Thoracic aorta endothelial cell (primary cell): ENCODE data around the gene AJUBA. TPM values are rescaled to one million over a fixed set of nuclear protein-coding genes. Genes with fewer than 3 reads are reported as not detected.

ENCODE experiments used
- total RNA-seq: library from RNA; depleted of rRNA; stranded (reverse); fragments of >200 nt; gene quantifications from 2 replicates; pipeline ENCODE4 v1.2.3, GENCODE V29; 2012

Gene AJUBA
- total RNA-seq, result 39.9 and 52.0 TPM in 2 replicates

DNA sequence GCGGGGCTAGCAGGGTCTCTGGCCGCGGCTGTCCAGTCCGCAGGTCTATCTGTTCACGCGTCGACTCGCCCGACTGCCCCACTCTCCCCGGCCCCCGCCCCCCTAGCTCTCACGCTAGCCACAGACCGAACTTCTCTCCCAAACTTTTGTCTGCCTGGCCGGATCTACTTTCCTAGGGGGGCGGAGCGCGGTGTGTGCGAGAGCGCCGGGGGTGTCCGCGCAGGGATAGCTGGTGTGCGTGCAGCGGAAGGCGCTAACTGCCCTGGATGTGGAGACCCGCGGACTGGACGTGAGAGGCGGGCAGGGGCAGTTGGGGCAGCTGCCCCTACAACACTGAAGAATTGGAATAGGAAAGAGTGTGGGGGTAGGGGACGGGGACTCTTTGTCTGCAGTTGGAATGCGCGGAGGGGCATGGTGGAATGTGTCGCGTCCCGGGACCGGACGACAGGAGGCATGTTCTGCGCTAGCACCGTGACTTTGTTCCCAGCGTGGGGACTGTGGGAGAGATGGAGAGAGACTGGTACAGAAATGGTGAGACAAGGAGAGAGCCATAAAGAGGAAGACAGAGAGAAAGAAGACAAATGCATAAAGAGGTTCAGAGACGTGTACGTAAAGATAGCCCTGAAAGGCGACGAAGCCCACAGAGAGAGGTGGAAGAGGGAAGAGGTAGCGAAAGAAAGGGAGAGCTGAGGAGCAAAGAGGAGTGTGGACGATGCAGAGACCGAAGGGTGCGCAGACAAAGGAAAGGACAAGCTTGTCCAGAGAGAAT is at the start of gene AJUBA:
Gene AJUBA, minus strand, starts transcription at position 75 of the 769 bp plus-strand sequence. CDS start 285 bp downstream, outside the sequence.

DNA sequence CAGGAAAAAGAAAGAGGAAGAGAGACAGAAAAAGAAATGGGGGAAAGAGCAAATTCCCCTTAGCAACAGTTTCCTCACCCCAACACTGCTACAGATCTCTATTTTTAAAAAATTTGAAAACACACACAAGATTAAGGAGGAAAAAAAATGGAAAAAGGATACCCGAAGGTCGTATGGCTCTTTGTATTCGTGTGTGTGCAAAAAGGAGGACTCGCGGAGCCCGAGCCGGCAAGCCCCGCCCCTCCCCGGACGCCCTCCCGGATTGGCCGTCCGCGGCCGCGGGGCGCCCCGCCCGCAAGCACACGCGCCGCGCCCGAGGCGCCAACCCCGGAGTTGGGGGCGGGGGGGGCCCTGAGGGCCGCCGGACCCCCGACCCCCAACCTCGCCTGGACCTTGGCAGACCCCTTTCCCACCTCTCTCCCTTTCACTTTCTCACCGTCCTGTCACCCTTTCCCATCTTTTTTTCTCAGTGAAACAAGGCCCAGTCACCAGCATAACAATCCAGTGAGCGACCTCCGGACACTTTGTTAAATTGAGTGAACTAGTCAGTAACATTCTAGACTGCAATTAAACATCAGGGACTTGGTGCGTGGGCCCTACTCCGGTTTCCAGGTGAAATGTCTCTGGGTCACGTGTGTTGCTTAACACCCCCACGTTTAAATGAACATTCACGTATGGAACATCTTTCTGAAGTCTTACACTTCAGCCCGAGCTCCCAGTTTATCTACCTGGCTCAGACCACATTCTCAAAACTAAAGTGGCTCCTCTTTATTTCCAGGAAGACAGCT is 27.8 kb upstream of the AJUBA start, which contains the start of gene C14orf93:
Gene C14orf93, minus strand, starts transcription at position 205 of the 788 bp plus-strand sequence. CDS start 11,120 bp downstream, outside the sequence.

DNA sequence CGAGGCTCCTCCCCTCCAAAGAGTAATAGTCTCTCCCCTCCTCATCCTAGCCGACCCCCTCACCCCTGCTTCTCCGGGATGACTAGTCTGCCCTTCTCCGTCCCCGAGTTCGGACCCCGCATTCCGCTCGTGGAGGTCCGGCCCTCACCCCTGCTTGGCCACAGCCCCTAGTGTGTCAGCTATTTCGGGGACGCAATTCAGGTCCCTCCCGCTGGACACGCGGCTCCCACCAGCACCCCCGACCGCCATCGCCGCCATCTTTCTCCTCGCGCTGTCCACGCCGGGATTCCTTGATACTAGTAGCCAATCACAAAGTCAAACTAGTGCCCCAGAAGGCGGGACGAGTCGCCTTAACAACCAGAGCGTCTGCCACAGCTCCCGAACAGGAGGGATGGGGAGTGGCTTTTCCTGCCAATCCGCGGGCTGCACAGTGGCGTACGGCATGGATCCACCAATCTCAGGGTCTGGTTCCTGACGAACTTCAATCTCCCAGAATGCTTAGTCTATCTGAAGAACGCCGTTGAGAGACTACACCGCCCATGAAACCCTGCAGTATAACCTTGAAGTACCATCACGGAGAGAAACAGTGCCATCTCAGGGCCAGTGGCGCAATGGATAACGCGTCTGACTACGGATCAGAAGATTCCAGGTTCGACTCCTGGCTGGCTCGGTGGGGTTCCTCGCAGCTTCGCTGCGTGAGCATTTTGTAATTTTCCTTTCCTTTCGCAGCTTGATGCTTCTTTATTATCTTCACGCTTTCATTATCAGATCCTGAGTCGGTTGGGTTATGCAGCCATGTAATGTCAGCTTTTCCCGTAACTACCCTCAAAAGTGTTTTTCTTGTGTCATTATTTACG is 53.0 kb downstream of the AJUBA start, which contains the start of gene PRMT5:
Gene PRMT5, minus strand, starts transcription at position 273 of the 857 bp plus-strand sequence. Its CDS starts 15 bp downstream, at position 258.

Other genes with a start within 250 kb of the AJUBA start
- gene OXA1L, start 215.9 kb downstream of the AJUBA start, total RNA-seq, result 122 and 158 TPM in 2 replicates
- 14.7 and 20.9 TPM in 2 replicates for gene SLC7A7, start 167.1 kb downstream of the AJUBA start, total RNA-seq
- 56.9 and 73.1 TPM in 2 replicates for gene MRPL52, start 152.7 kb downstream of the AJUBA start, total RNA-seq
- gene MMP14, start 146.0 kb downstream of the AJUBA start, total RNA-seq, result 261 and 318 TPM in 2 replicates
- gene LRP10, start 110.8 kb downstream of the AJUBA start, total RNA-seq, result 94.7 and 101 TPM in 2 replicates
- 0.13 TPM in 1 of 2 replicates, not detected in the other for gene REM2, start 99.3 kb downstream of the AJUBA start, total RNA-seq
- 96.0 and 99.1 TPM in 2 replicates for gene RBM23, start 63.4 kb downstream of the AJUBA start, total RNA-seq
- 60.6 and 70.9 TPM in 2 replicates for gene PRMT5, start 53.2 kb downstream of the AJUBA start, total RNA-seq
- 49.6 and 55.0 TPM in 2 replicates for gene HAUS4, start 25.5 kb downstream of the AJUBA start, total RNA-seq
- gene C14orf93, start 27.6 kb upstream of the AJUBA start, total RNA-seq, result 3.6 and 4.9 TPM in 2 replicates
- gene PSMB5, start 52.3 kb upstream of the AJUBA start, total RNA-seq, result 225 TPM in 2 replicates
- not detected in 2 replicates for gene PSMB11, start 59.7 kb upstream of the AJUBA start, total RNA-seq
- gene CDH24, start 75.0 kb upstream of the AJUBA start, total RNA-seq, result 8.9 and 9.8 TPM in 2 replicates
- 126 and 134 TPM in 2 replicates for gene ACIN1, start 112.6 kb upstream of the AJUBA start, total RNA-seq
- gene C14orf119, start 113.0 kb upstream of the AJUBA start, total RNA-seq, result 41.9 and 45.7 TPM in 2 replicates
- gene CIROP, start 122.4 kb upstream of the AJUBA start, total RNA-seq, result not detected in 2 replicates
- gene CEBPE, start 136.7 kb upstream of the AJUBA start, total RNA-seq, result not detected in 2 replicates
- 1.1 and 2.4 TPM in 2 replicates for gene SLC7A8, start 201.1 kb upstream of the AJUBA start, total RNA-seq